Activated B cell treated with CpG ODN at 0.5 μM for 24 hours (primary cell): ENCODE results near the gene ARID3B. TPM values are rescaled to one million over a fixed set of nuclear protein-coding genes. Genes with fewer than 3 reads are reported as not detected.

Experiments
- total RNA-seq: library from RNA; stranded (reverse); gene quantifications from 2 replicates; pipeline ENCODE4 v1.2.3, GENCODE V29; 2022

The ARID3B gene
- total RNA-seq, 1 donor from 2014 or later, result 26.9 TPM

Other genes with a start within 250 kb of the ARID3B start
- not detected in 2 replicates for gene CYP11A1, start 173.6 kb upstream of the ARID3B start, total RNA-seq
- gene SEMA7A, start 107.3 kb upstream of the ARID3B start, total RNA-seq, result 159 and 178 TPM in 2 replicates
- 40.6 and 48.8 TPM in 2 replicates for gene UBL7, start 80.1 kb upstream of the ARID3B start, total RNA-seq
- gene CLK3, start 74.6 kb downstream of the ARID3B start, total RNA-seq, result 100 and 116 TPM in 2 replicates
- 44.8 and 49.5 TPM in 2 replicates for gene EDC3, start 154.8 kb downstream of the ARID3B start, total RNA-seq
- gene CYP1A1, start 184.3 kb downstream of the ARID3B start, total RNA-seq, result 0.49 and 1.3 TPM in 2 replicates
- gene CYP1A2, start 207.6 kb downstream of the ARID3B start, total RNA-seq, result 0.16 TPM in 1 of 2 replicates, not detected in the other
- 540 and 557 TPM in 2 replicates for gene CSK, start 240.9 kb downstream of the ARID3B start, total RNA-seq